ENCODE measurements around the gene CEP72.
"Not testable (repeated sequence)": the region's sequence is repeated elsewhere in the genome, so short reads cannot be mapped to it uniquely, and the experiment has no call there.

Gene CEP72

DNA sequence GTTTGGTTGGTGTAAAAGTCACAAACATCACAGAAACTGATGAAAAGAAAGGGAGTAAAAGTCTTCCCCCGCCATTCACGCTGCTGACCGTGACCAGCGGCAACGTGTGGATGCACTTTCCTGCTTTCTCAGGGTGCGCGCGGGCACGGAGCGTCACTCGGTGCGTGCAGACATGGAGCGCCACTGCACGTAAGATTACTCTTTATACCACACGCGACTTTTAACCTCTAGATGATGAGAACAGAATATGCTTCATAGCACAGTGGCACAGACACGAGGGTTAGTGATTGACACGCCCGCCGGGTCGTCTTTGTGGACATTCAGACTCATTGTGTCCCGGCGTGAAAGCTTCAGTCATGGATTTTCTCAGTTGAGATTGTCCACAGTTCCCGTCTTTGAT is 15.7 kb downstream of the CEP72 start:
- H3K4me3 ChIP-seq (replicated peaks; ENCODE audit: low read depth, low read length) = no peak overlapping the region
- no peak for TF ChIP-seq CTCF (IDR thresholded peaks at IDR 0.05; ENCODE audit: low read length, missing control alignments)
- DNase-seq (ENCODE audit: low read depth) = no peak

DNA sequence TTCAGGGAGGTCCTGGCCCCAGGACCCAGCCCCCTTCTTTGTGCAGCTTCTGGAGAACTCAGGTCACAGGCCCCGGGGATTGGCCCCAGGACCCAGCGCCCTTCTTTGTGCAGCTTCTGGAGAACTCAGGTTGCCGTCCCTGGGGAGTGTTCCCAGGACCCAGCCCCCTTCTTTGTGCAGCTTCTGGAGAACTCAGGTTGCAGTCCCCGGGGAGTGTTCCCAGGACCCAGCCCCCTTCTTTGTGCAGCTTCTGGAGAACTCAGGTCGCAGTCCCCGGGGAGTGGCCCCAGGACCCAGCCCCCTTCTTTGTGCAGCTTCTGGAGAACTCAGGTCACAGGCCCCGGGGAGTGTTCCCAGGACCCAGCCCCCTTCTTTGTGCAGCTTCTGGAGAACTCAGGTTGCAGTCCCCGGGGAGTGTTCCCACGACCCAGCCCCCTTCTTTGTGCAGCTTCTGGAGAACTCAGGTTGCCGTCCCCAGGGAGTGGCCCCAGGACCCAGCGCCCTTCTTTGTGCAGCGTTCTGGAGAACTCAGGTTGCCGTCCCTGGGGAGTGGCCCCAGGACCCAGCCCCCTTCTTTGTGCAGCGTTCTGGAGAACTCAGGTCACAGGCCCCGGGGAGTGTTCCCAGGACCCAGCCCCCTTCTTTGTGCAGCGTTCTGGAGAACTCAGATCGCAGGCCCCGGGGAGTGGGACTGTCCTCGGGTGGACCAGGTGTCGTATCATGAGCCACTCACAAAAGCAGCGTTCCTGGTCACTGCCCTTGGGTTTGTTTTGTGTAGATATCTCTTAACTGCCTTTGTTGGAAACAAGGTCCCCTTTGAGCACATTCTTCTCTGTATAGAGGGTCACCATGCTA is 16.4 kb downstream of the CEP72 start:
- DNase-seq (ENCODE audit: low read depth); H3K4me3 ChIP-seq (replicated peaks; ENCODE audit: low read depth, low read length): not testable (repeated sequence)

DNA sequence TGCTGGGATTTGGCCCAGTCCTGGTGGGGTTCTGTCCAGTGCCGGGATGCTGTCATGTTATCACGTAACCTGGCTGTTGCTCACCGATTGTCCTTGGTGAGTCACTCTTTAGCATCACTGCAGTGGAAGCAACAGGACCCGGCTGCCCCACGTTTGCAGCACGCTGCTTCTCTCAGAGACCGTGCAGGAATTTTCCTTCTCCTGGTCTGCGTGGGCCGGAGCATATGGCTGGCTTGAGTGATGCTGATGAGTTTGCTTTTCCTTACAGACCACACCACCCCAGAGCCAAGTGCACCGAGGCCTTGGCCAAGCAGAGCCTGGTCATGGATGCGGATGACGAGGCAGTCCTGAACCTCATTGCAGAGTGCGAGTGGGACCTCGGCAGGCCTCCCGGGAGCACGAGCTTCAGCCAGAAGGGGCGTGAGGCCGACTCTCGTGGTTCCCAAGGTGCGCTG is 21.4 kb downstream of the CEP72 start:
- no peak for TF ChIP-seq CTCF (IDR thresholded peaks at IDR 0.05; ENCODE audit: low read length, missing control alignments)
- no peak overlapping the region for H3K4me3 ChIP-seq (replicated peaks; ENCODE audit: low read depth, low read length)
- peak; percentile 11 for DNase-seq (ENCODE audit: low read depth)

DNA sequence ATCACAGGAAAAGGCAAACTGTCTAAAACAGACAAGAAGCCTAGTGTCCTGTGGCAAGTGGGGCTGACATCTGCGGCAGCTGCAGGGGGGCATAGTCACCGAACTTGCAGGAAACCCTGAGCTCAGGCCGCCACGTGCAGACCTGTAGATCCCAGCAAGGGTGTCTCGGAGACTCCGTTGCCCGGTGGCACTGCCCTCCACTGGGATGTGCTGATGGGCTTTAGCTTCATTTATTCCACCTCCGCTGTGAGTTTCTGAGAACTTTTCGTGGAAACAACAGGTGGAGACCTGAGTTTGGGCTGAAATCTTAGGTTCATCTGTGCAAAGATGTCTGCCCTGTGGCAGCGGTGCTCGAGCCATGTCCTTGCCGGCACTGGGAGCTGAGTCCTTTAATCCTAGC is 22.1 kb downstream of the CEP72 start:
- H3K4me3 ChIP-seq (replicated peaks; ENCODE audit: low read depth, low read length) = no peak overlapping the region
- no peak for TF ChIP-seq CTCF (IDR thresholded peaks at IDR 0.05; ENCODE audit: low read length, missing control alignments)
- no peak for DNase-seq (ENCODE audit: low read depth)

DNA sequence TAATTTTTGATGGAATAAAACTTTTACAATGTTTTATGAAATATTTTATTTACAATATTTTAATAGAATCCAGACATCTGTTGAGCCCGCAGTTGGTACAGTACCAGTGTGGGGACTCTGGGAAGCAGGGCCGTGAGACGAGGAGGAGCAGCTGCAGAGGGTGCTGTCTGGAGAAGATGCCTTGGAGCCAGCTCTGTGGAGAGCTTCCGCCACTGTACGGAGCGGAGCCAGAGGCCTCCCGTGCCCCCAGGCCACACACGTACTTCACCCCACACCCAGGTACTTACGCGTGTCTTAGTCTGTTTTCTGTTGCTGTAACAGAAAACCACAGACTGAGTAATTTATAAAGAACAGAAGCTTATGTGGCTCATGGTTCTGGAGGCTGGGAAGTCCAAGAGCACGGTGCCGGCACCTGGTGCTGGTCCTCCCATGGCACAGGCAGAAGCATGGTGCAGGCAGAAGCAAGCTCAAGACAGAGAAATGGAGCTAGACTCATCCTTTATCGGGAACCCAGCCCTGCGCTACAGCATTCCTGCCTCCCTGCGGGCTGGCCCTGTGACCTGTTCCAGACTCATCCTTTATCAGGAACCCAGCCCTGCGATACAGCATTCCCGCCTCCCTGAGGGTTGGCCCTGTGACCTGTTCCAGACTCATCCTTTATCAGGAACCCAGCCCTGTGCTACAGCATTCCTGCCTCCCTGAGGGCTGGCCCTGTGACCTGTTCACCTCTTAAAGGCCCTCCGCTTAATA is 23.3 kb downstream of the CEP72 start:
- no peak for DNase-seq (ENCODE audit: low read depth)
- TF ChIP-seq CTCF (IDR thresholded peaks at IDR 0.05; ENCODE audit: low read length, missing control alignments) = no peak
- no peak overlapping the region for H3K4me3 ChIP-seq (replicated peaks; ENCODE audit: low read depth, low read length)

DNA sequence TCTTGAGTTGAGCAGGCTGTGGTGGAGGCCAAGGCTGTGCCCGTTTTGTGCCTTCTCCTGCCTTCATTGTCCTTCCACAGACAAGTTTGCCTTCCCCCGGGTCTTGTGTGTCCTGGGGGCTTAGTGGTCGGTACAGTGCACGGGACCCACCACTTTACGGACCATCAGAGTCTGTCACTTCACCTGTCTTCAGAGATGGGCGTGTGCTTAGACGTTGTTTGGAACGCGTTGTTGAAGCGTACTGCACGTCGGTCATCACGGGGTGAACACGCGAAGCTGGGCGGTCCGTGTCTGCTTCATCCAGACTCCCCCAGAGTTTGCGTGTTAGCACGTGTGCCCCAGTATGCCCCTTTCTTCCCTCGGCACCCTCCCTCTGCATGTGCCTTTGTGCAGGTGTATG is 24.8 kb downstream of the CEP72 start:
- no peak for DNase-seq (ENCODE audit: low read depth)
- no peak for TF ChIP-seq CTCF (IDR thresholded peaks at IDR 0.05; ENCODE audit: low read length, missing control alignments)
- no peak overlapping the region for H3K4me3 ChIP-seq (replicated peaks; ENCODE audit: low read depth, low read length)

- TF ChIP-seq CTCF (IDR thresholded peaks at IDR 0.05; ENCODE audit: low read length, missing control alignments) = no peak
- H3K4me3 ChIP-seq (replicated peaks; ENCODE audit: low read depth, low read length) = no peak overlapping the region
- DNase-seq (ENCODE audit: low read depth) = no peak
Measured at GRCh38 chr5:637581-638450, 25.7 kb downstream of the CEP72 start.
